Choroid plexus epithelial cell (primary cell): ENCODE measurements around the gene C12orf43.
"Not testable (repeated sequence)": the region's sequence is repeated elsewhere in the genome, so short reads cannot be mapped to it uniquely, and the experiment has no call there.

ENCODE experiments used
- DNase-seq: peaks from one replicate; pipeline ENCODE4 v3.0.0-alpha.2; 2010; ENCODE audit warnings: low read depth
- H3K4me3 ChIP-seq: 2 replicates; pipeline ENCODE4 v1.5.1; 2011; ENCODE audit warnings: low read depth, mild to moderate bottlenecking, control low read depth, low read length, moderate library complexity
- TF ChIP-seq, protein P1 (sequence below): conservative IDR thresholded peaks from 2 replicates; pipeline ENCODE4 v1.5.1; 2011; ENCODE audit warnings: low read depth, mild to moderate bottlenecking, control low read depth, inconsistent platforms, low read length, moderate library complexity

The C12orf43 gene

DNA sequence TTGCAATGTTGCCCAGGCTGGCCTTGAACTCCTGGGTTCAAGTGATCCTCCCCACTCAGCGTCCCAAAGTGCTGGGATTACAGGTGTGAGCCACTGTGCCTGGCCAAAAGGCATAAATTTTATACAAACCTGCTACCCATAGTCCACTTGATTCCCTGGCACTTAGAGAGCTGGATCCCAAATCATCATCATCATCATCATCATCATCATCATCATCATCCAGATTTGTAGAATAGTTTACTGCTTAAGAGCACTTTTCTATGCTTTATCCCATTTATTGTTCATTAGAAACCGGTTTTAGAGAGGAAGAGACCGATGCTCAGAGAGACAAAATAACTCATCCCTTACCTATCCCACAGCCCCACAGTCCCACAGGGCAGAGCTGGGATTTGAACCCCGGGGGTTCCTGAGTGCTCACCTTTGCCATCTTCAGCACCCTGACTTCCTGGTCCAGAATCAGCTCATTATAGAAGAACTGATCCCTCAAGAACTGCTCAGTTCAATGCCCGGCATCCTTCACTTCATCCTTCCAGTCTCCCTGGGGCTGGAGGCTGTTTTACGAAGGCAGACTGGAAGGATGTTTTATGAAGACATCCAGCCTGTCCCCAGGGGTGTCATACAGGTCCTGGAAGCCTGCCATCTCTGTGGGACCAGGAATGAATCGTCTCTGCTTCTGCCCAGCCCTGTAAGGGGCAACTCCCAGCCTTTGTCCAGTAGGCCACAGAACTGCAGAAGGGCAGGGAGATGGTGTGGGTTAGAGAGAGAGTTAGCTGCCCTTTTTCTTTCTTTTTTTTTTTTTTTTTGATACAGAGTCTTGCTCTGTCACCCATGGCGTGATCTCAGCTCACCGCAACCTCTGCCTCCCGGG lies 43.0 kb upstream of the C12orf43 start:
- TF ChIP-seq, protein P1, sequence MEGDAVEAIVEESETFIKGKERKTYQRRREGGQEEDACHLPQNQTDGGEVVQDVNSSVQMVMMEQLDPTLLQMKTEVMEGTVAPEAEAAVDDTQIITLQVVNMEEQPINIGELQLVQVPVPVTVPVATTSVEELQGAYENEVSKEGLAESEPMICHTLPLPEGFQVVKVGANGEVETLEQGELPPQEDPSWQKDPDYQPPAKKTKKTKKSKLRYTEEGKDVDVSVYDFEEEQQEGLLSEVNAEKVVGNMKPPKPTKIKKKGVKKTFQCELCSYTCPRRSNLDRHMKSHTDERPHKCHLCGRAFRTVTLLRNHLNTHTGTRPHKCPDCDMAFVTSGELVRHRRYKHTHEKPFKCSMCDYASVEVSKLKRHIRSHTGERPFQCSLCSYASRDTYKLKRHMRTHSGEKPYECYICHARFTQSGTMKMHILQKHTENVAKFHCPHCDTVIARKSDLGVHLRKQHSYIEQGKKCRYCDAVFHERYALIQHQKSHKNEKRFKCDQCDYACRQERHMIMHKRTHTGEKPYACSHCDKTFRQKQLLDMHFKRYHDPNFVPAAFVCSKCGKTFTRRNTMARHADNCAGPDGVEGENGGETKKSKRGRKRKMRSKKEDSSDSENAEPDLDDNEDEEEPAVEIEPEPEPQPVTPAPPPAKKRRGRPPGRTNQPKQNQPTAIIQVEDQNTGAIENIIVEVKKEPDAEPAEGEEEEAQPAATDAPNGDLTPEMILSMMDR = no peak
- DNase-seq = no peak
- no peak overlapping the region for H3K4me3 ChIP-seq

DNA sequence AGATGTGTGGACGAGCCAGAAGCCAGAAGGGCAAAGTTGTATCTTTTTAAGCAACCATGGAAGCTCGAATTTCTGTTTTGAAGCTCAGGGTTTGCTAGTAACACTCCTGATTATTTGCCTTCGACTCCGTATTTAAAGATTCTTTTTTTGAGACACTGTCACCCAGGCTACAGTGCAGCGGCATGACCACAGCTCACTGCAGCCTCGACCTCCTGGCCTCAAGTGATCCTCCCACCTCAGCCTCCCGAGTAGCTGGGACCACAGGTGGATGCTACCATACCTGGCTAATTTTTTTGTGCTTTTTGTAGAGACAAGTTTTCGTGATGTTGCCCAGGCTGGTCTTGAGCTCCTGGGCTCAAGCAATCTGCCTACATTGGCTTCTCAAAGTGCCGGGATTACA lies 41.5 kb upstream of the C12orf43 start:
- no peak overlapping the region for H3K4me3 ChIP-seq
- TF ChIP-seq, protein P1 = no peak
- no peak for DNase-seq

DNA sequence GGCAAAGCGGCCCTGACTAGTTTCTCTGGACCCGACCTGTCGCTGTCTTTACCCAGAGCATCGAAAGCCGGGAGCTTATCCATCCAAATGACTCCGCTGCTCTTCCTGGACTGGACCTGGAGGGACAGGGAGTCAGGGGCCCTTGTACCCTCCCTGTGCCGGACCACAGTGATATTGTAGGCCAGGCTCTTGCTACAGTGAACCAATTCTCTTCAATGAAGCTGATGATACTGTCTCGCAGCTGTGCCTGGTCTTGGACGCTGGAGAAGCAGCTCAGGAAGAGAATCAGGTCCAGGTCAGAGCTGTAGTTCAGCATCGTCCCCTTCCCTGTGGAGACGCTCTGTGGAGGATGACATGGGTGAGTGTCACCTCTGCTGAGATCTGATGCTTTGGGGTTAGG lies 37.4 kb upstream of the C12orf43 start:
- H3K4me3 ChIP-seq = no peak overlapping the region
- no peak for DNase-seq
- TF ChIP-seq, protein P1 = no peak

DNA sequence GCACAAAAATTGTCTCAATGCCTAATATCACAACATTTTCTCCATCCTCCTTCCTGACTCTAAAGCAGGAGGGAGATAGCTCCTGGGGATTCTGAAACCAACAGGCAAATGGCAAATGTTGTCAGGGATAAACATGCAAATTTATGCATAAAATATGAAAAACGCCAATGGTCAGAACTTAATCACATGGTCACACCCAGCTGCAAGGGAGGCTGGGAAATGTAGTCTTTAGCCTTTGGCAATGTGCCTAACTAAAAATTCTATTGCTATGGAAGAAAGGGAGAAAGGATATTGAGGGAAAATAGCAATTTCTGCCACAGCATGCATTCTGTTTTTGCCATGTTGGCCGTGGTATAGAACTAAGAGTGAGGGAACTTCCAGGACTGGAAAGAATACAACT lies 34.4 kb upstream of the C12orf43 start:
- H3K4me3 ChIP-seq = no peak overlapping the region
- peak; percentile 14 for DNase-seq
- TF ChIP-seq, protein P1 = no peak

DNA sequence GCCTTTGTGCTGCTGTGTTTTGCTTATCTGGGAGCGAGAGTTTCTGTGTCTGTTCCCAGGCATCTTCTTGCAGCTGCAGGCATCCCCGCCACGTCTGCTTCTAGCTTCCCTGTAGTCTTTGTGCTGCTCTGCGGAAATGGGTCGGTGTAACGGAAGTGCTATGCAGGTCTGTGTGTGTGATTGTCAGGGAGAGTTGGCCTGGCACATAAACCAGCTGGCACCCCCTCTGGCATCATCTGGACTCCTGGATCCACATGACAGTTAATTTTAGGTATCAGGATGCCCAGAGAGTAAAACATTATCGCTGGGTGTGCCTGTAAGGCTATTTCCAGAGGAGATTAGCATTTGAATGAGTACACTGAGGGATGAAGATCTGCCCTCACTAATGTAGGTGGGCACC lies 32.2 kb upstream of the C12orf43 start:
- H3K4me3 ChIP-seq = no peak overlapping the region
- DNase-seq = no peak
- TF ChIP-seq, protein P1 = no peak

DNA sequence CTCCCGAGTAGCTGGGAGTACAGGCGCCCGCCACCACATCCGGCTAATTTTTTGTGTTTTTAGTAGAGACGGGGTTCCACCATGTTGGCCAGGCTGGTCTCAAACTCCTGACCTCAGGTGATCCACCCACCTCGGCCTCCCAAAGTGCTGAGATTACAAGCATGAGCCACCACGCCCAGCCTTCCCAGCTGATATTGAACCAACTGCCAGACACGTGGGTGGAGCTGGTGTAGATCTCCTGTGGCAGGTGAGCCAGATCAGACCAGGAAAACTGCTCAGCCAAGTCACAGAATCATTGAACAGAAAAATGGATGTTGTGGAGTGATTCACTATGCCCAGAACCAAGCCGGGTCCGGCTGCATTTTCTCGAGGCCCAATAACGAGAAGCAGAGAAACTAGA lies 31.1 kb upstream of the C12orf43 start:
- DNase-seq, H3K4me3 ChIP-seq: not testable (repeated sequence)

DNA sequence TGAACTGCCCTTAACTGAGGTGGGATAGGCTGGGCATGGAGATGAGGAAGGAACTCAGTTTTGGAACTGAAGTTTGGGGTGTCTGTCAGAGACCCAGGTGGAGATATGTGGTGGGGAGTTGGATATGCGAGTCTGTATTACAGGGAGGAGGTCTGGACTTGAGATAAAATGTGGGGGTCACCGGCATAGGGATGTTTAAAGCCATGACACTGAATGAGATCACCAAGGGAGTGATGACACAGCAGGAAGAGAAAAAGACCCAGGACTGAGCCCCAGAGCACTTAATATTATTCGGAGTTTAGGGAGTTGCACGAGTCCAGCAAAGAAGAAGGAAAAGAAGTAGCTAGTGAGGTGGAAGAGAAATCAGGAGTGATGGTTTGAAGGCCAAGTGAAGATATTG lies 26.8 kb upstream of the C12orf43 start:
- DNase-seq = no peak
- TF ChIP-seq, protein P1 = no peak
- no peak overlapping the region for H3K4me3 ChIP-seq
